DMS153 treated with DMSO at 0.1 percent for 48 hours (cell line): Measurements from ENCODE around the gene MBTPS2.
"Not testable (repeated sequence)": the region's sequence is repeated elsewhere in the genome, so short reads cannot be mapped to it uniquely, and the experiment has no call there.

Experiments used
- DNase-seq: peaks from one replicate; lab custom pipeline; 2025; ENCODE audit not compliant: unreplicated experiment; lab: John Stamatoyannopoulos, UW

MBTPS2 gene

DNA sequence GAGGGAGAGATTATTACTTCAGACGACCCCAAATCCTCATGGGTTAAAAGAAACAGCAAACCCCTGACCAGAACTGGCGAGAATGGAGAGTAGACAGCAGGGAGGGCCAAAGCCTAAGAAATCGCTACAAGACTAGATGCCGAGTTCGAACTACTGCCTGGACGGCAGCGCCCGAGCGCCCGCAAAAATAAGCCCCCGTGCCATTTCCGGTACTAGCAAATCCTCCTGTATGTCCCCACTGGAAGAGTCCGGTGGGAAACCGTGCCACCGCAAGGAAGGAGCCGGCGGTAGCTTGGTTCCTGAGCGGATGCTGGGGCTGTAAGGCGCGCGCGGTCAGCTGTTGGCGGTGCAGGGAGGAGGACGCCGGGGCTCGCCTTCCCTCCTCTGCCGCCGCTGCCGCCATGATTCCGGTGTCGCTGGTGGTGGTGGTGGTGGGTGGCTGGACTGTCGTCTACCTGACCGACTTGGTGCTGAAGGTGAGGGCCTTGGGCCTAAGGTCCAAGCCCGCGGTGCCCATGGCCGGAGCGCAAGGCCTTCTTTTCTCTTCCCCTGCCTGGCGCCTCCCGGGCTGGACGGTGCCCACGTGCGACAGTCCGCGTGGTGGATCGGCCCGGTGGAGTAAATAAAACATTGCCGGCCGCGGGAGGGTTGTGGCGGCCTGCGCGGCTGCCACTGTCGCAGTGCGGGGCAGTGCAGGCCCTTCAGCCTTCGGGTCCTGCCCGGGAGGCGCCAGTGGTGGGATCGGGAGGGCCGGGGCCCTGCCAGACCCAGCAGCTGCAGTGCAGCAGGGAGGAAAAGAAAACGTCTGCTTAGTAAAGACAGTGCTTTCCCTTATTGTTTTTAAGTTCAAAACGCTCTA, at the start of gene MBTPS2:
MBTPS2 (plus strand) TSS at position 284 of the 859 bp plus-strand sequence; CDS start at position 402, 118 bp downstream.
- DNase-seq, result peak; percentile 62

DNA sequence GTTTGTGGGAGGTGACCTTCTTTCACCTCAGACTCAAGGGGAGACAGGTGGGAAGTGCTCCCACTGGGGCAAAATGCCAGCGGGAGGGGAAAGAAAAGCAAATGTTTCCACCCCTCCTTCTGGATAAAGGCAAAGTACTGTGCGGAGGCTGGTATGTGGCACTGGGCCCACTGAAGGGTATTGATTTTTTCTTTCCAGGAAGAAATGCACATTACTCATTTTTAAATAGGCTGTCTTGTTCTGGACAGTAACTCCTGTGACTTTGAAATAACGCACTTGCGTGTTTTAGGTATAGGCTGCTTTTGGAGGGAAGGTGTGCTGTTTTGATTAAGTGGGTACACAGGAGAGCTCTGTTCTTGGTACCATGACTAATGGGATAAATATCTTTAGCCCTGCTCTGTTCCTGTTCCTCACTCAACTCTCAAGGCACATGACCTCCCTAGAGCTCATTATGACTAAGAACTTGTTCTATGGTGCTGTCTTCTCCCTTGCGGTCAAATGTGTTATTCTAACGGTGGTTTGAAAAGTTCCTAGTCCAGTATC, 40.7 kb upstream of the MBTPS2 start:
- no peak for DNase-seq

DNA sequence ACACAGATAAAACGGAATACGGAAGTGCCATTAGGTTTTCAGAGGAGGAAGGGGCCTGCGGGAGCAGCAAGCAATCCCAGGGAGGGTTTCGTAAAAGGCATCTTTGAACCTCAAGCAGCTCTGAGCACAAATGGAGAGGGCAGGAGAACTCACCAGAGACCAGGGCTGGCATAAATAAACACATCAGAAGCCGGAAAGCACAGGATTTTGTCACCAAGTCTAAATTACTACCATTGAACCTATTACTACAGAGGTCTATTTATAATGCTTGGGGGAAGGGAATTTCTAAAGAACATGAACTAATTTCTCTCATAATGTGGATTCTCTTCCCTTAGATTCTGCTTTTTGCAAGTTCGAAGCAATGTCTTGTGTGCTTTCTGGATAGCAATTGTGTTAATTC, 39.6 kb upstream of the MBTPS2 start:
- DNase-seq, result no peak

DNA sequence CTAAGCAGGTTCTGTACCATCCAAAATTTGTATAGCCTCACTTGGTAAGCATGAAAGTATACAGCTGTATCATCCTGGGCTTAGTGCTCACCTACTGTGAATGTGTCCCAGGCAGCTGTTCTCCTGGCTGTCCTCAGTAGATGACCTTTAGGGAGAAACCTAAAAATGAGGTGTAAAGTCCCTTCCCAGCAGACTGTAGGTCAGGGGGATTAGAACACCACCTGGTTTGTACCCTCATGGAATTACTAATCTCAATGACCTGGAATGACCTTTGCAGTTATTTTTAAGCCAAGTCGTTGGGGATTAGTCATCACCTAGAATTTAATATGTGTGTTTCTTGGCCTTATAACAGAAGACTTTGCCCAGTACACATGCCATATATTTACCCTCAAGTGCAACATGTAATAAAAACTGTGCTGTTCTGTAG, 39.1 kb upstream of the MBTPS2 start:
- DNase-seq, result no peak

DNA sequence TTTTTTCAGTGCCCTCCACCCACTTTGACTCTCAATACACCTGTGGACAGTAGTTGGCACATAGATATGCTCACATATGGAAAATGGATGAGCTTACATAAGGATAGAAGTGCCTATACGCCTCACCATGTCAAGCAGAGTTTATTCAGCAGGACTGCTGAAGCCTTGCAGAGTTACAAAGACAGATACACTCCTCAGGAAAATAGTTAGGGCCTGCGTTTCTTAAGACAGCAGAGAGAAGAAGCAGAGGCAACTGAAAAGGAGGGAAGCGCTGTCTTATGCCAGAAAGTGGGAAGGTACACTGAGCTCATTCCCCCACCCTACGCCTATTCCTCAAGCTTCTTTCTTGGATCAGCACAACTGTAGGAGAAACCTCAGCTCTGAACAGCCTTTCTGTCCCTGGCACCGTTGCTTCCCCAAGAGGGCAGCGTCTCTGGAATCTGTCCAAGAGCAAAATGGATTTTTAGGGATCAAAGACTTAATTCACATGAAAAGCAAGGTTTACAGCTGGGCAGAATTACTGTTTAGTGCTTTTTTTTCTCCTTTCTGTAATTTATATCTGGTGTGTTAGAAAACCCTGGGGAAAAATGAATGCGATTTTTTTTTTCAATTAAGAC, 37.3 kb upstream of the MBTPS2 start:
- DNase-seq, result no peak

DNA sequence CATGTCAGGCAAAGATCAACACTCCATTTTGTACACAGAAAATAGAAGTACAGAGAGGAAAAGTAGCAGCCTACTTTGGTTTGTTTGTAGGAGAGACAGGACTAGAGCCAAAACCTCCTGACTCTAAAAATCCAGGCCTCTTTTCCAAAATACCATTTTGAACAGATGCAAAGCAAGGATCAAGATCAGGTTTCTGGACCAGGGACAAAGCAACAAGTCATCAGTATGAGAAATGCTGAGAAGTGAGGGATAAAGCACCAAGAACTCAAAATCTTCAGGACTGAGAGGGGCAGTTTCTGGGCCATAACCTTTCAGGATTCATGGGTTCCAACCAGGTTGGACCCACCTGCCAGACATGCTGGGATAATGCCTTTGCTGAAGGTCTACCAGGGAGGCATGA, 36.6 kb upstream of the MBTPS2 start:
- no peak for DNase-seq

DNA sequence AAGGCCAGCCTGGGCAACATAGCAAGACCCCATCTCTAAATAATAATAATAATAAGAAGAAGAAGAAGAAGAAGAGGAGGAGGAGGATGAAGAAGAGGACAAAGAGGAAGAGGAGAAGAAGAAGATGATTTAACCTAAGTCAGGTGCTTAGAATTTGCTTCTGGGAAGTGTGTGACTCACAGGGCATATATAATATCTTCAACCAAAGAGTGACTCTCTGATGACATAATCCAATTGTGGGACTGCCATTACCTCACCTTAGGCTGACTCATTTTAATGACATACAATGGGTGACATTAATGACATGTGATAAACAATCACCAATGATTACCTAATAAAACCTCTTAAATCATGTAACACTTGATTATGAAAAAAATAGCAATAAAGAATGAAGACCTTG, 32.7 kb upstream of the MBTPS2 start:
- no peak for DNase-seq

DNA sequence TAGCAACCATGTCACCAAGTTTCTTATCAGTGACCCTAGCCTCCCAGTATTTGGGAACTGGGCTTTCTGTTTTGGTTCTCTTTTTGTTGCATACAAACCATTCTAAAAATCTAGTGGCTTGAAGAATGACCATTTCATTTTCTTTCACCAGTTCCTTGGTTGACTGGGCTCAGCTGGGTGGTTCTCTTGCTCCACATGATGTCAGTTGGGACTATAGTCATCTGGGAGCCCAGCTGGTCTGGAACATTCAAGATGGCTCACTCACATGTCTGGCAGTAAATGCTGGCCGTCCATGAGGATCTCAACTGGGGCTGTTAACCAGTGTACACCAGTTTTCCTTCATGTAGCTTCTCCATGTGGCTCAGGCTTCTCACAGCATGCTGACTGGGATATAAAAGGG, 27.6 kb upstream of the MBTPS2 start:
- no peak for DNase-seq

DNA sequence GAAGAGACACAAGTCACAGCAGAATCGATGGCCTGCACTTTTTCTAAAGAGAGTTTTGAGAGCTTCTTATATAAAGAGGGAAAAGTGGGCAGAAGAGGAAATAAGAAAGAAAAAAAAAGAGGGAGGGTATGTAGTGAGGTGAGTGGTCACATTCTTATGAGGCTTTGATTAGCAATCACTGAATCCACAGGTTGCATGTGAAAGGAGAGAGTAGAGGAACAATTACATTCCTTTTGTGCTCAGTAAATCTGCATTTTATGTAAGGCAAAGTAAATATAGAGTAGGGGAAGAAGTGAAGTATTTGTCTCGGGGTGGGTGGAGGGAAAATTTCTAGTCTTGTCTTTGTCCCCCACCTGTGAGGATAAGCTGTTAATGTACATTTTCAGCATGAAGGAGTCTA, 26.8 kb upstream of the MBTPS2 start:
- DNase-seq, result no peak

DNA sequence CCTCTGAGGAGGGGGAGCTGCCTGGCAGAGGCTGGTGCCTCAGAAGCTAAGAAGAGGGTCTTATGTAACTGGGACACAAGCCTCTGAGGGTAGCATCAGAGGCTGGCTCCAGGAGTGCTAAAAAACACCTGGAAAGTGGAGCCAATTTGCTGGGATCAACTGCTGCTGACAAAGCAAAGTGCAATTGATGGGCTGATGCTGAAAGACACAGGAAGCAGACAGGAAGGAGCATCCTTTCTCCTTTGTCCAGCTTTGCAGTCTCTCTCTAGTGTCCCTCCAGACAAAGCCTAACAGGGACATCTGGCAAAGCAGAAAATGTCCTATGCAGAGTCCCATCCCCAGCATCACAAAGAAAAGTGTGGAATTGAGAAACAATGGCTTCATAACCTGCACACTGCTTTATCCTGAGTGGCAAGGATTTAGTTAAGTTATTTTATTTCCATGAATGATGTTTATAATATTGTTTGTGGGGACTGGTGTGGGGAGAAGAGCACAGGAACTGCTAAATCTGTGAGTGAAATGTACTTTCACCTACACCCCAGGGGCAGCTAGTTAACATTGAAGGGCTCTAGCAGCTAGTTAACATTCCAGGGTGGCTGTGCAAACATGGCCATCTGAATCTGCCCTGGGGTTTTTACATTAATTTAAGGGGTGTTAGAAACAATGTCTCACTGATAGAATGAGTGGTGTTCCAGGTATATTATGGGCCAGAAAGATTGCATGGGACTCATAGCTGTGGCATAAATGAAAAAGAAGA, 25.6 kb upstream of the MBTPS2 start:
- DNase-seq, result no peak

DNA sequence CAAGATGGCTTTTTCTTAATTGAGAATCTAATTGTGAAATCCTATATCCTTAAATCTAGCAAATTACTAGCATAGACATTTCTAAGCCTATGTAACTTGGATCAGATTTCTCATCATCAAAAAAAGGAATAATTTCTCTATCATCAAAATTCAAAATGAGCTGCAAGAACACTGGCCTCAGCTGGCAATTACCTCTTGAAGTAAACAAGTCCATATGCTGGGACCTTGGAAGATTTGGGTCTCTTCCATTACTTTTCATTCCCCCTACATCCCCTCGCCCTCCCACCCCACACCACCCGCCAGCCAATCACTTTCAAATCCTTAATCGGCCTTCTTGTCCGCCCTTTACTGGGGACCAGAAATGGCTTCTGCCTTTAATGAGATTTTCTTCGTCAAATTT, 23.3 kb upstream of the MBTPS2 start:
- no peak for DNase-seq

DNA sequence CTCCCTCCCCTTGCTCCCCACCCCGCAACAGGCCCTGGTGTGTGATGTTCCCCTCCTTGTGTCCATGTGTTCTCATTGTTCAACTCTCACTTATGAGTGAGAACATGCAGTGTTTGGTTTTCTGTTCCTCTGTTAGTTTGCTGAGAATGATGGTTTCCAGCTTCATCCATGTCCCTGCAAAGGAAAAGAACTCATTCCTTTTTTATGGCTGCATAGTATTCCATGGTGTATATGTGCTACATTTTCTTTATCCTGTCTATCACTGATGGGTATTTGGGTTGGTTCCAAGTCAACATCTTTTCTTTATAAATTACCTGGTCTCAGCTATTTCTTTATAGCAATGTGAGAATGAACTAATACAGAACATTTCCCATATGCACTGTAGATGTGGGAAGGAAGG, 19.2 kb upstream of the MBTPS2 start:
- DNase-seq, result not testable (repeated sequence)

DNA sequence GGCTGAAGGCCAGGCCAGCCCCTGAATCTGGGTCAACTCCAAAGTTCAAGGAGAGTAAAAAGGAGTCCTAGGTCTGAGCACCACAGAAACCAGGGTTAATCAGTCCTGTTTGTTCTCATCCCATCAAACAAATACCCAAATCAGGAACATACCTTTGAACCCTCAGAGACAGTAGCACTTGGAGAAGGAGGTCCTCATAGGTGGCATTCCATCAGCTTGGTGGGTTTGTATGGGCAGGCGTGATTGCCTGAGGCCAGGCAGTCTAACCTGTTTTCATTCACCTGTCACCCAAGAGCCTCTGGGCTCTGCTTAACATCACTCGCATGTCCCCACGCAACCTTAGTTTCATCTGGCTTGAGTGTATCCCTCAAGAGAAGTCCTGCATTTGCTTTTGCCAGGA, 17.5 kb upstream of the MBTPS2 start:
- no peak for DNase-seq

DNA sequence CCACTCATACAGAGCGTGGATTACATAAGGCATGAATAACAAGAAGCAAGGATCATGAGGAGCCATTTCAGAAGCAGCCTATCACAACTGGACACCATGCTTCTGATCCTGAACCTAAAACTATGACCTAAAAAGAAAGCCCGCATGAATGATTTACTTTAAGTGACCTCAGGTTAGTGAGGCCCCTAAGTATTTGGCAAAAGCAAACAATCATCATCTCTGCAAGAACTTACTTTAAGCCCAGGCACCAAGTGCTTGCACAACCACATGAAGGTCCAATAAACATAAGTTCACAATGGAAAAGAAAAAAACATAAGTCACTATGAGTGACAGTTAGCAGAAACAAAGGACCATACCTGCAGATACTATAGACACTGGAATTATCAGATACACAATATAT, 7.9 kb upstream of the MBTPS2 start:
- no peak for DNase-seq

DNA sequence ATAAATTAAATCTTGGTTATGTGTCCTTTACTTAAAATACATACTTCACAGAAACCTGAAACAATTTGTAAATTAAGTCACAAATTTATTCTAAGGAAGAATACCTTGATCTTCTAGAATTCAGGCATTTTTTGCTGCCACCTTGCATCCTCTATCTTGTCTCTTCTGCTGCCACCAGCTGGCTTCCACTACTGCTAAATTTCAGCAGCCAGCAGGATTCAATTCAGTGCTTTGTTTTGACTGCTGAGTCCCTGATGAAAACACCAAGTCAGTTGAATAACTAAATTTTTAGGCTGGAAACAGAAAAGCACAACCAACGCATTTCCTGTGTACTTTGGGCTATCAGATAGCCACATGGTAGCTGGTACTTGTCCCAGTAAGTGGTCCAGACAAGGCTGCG, 2.4 kb upstream of the MBTPS2 start:
- no peak for DNase-seq

DNA sequence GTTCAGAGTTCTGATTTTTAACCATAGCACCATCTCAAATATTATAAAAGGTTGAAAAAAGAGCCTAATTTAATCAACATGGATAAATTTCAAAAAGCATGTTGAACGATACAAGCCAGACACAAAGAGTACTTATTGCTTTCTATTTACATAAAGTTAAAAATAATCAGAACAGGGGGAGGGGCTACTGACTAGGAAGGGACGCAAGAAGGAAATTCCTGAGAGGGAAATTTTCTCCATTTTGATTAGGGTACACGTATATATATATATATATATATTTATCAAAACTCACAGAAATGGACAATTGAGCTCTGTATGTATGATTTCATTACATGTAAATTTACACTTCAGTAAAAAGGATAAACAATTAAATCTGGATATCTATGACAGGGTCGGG, 482 bp upstream of the MBTPS2 start:
- DNase-seq, result no peak

DNA sequence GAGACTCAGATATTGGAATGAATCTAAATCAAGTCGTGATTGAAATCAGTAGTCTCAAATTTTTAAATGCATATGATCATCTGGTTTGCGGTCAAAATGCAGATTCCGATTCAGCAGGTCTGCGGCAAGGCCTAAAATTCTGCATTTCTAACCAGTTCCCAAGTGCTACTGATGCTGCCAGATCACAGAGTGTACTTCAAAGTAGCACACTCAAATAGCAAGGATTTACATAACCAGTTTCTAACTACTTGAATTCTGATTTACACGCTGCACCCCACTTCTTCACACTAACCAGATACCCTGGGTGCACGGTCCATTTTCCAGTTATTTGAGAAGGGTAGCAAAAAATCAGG, 752 bp downstream of the MBTPS2 start:
- no peak for DNase-seq

DNA sequence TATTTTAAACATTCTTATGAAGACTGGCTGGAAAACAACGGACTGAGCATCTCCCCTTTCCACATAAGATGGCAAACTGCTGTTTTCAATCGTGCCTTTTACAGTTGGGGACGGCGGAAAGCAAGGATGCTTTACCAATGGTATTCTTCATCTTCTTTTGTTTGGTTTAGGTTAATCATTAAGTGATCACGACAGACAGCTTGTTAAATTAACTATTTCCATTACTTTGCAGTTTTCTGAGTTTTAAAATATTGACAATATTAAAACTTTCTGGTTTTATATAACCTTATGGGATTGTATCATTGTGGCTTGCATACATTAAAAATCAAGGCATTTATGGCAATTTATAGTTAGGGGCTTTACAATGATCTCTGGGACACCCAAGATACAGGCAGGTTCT, 3.8 kb downstream of the MBTPS2 start:
- DNase-seq, result no peak

DNA sequence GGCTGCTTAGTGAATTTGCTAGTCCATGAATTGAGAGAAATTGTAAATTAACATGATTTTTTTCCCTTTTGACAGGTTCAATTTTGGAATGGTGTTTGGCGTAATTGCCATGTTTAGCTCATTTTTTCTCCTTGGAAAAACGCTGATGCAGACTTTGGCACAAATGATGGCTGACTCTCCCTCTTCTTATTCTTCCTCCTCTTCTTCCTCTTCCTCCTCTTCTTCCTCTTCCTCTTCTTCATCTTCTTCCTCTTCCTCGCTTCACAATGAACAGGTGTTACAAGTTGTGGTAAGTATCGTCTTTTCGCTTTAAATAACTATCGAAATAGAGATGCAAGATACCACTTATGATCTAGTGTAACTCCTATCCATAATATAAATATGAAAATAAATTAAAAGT, 5.7 kb downstream of the MBTPS2 start:
- DNase-seq, result no peak

DNA sequence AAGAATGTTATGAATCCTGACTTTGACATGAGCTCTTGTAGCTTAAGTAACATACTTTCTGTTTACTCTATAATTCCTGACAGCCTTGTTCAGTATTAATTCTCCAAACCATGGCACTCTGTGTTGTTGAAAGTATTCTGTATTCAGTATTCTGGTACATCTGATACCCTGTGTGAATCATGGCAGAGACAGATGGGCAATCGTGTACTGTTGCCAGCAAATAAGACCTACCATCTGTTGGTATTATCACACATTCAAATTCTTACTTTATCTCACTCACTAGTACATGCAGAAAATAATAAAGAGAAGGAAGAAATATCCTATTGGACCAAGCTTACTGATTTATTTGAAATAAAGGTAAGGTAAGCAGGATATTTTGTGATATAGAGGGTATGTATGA, 7.9 kb downstream of the MBTPS2 start:
- DNase-seq, result no peak

DNA sequence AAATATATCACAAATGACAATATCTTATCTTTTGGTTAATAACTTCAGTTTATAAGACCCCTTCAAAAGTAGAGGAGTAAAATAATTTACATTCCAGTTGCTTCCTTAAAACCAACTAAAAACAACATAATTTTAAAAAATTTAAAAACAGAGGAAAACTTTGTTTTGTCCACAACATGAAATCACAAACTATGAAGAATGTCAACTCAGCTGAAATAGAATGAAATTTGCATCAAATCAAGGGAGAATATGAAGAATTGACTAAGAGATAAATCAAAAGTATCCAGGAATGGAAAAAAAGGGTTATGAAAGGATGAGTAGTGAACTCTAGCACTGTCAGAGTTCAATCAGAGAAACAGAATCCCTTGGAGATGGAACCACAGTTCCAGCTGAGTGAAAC, 14.2 kb downstream of the MBTPS2 start:
- DNase-seq, result no peak

DNA sequence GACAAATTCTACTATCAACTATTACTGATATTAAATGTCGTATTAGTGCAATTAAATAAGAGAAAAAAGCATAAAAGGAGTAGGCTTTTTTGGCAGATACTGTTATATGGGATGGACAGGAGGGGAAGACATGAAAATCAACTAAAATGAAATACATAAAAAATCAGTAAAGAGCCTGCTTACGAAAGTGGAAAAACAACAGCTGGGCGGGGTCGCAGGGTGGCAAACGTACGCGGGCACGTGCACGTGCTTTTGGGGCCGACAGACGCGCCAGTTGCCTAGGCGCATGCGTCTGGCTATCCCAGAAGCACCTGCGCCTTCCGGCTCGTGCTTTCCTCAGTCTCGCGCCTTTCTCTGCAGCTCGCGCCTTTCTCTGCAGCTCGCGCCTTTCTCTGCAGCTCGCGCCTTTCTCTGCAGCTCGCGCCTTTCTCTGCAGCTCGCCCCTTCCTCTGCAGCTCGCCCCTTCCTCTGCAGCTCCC, 16.6 kb downstream of the MBTPS2 start, which contains the start of gene YY2:
YY2 (plus strand) TSS at position 51 of the 479 bp plus-strand sequence. CDS start 498 bp downstream, outside the sequence.
- no peak for DNase-seq
